ENCODE results near the gene OSBPL1A. TPM values are rescaled to one million over a fixed set of nuclear protein-coding genes. Genes with fewer than 3 reads are reported as not detected.

Gene OSBPL1A
- 10 to 100 TPM in 4 of 6 experiments, 1 to 10 TPM in 2; 4.1 to 14.6 (median 14.0) TPM for total RNA-seq
- long read RNA-seq, partial matches to known transcripts = 1 of 3 reads
- long read RNA-seq, other reads (novel, unspliced or antisense) = 1 of 3 reads

DNA sequence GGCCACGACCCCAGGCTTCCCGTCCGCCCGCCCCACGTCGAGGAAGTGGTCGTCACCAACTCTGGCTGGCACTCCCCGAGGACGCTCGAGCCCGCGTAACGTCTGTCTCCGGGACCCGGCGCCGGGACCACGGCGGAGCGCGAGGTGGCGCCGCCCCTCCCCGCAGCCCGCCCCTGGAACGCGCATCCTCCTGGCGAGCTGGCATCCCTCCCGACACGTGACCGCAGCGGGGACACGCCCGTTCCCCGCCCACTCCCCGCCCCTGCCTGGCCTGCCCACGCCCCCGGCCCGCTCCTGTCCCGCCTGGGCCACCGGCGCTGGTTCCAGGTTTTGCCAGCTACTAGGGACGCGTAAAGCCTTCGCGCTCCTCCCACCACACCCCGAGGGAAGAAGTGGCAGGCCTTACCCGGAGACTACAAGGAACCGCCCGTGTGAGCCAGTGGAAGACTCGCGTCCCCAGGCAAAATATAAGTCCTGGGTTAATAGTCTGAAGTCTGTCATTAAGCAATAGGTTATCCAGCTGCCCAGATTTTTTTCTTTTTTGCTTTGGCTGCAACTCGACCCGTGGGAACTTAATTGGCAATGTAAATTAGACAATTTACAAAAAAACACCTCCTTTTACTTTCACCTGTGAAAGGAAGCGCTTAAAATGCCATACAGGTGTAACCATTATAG lies at the start of gene OSBPL1A:
OSBPL1A (minus strand) TSS at position 131 of the 675 bp plus-strand sequence. CDS start 20,291 bp downstream, outside the sequence.
- peak within 1 kb of the TSS; percentile 52 to 76 (median 62) for H3K27ac ChIP-seq
- 11% methylated on average over 7 of the region's 55 CpGs for WGBS (ENCODE audit: insufficient coverage, low coverage, low lambda C conversion rate, missing lambda C conversion rate)
- peak within 1 kb of the TSS; percentile 68 to 82 (median 73) for H3K4me3 ChIP-seq
- DNase-seq = peak; percentile 96 to 97 (median 96)
- no peaks in the 10 kb centered on the region for H3K36me3 ChIP-seq
- intact Hi-C loops (cut with DNase I) = no loop called here
- no peak for TF ChIP-seq CTCF (IDR thresholded peaks at IDR 0.05)
- TF ChIP-seq POLR2A (IDR thresholded peaks at IDR 0.05) = peak; percentile 77
- no peaks in the 10 kb centered on the region for H3K9me3 ChIP-seq
- peaks cover 0 to 9% (median 0%) of the 10 kb centered on the region in 4 donors for H3K4me1 ChIP-seq
- ATAC-seq = peak; percentile 95 to 97 (median 96)
- H3K27me3 ChIP-seq = no peaks in the 10 kb centered on the region

DNA sequence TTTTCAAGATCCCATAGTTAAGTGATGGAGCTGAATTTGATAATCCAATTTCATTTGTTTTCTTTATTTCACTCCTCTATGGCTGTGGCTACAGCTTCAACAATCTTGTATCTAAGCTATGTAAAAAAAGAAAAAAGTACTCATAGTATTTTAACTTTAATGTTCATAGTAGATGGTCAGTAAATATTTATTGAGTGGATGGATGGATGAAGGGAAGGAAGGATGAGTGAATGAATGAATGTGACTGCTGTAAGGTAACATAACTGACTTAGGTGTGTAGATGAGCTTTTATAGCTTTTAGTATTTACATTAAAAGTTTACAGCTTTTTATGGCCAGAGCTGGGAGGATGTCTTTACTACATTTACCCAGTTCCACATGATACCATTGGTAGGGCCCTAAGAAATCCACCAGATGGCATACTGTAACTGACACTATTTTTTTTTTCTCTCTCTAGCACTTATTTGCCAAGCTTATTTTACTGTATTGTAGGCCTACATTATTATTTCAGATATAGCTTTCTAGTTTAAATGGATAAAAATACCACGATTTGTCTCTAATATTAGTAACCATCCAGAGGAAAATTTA lies 49.4 kb upstream of the OSBPL1A start:
- ATAC-seq (peak in 1 of 4 donors; percentile 24), DNase-seq (no peak)
- Histone ChIP-seq H3K4me3 (no peak overlapping the region), H3K27me3 (no peaks in the 10 kb centered on the region), H3K9me3 (no peaks in the 10 kb centered on the region), H3K27ac (no peak overlapping the region), H3K36me3 (peaks cover 0 to 65% (median 11%) of the 10 kb centered on the region in 4 donors), H3K4me1 (no peaks in the 10 kb centered on the region)
- TF ChIP-seq CTCF (IDR thresholded peaks at IDR 0.05) = peak in 3 of 4 donors; percentile 18 to 29 (median 24)
- no peak for TF ChIP-seq POLR2A (IDR thresholded peaks at IDR 0.05)
- intact Hi-C loops (cut with DNase I) = no loop called here
- WGBS (ENCODE audit: insufficient coverage, low coverage, low lambda C conversion rate, missing lambda C conversion rate) = 85% methylated on average over 1 of the region's 1 CpG

DNA sequence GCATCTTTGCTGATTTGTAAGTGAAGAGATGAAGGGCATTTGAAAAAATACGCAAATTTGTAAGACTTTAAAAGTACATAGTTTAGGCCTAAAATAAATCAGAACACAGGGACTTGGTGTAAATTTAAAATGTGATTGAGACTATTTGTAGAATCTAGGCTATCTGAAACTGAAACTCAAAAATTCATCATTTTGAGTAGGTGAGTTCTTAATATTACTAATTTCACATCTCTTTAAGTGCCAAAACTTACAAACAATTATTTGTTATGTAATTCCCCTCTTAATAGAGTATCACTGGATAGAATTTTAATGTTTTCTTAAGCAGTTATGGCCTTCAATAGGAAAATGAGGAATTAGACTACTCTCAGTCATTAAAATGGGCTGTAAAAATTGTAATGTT lies 48.8 kb upstream of the OSBPL1A start:
- H3K36me3 ChIP-seq = peaks cover 0 to 68% (median 14%) of the 10 kb centered on the region in 4 donors
- intact Hi-C loops (cut with DNase I) = no loop called here

DNA sequence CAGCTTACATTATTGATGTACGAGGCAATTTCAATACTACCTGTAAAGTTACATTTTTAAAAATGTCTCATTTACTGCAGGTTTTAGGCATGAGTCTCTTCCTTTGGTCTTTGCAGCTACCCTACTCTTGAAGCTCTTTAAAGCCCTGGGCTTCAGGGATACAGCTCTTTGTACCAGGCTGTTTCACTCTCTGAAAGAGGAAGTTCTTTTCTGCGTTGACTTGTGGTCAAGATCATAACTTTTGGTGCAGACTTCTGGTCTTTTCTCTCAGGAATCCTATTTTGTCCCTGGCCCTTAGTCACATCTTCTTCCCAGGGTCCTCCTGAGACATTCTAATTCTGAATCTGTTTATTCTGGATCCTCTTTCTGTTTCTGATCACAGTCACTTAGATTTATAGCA lies 46.2 kb upstream of the OSBPL1A start:
- Histone ChIP-seq H3K4me1 (no peaks in the 10 kb centered on the region), H3K27ac (no peak overlapping the region), H3K27me3 (no peaks in the 10 kb centered on the region), H3K4me3 (no peak overlapping the region), H3K36me3 (peaks cover 0 to 51% (median 16%) of the 10 kb centered on the region in 4 donors), H3K9me3 (no peaks in the 10 kb centered on the region)
- no peak for DNase-seq
- ATAC-seq = no peak
- no peak for TF ChIP-seq CTCF (IDR thresholded peaks at IDR 0.05)
- TF ChIP-seq POLR2A (IDR thresholded peaks at IDR 0.05) = no peak
- intact Hi-C loops (cut with DNase I) = no loop called here
- WGBS (ENCODE audit: insufficient coverage, low coverage, low lambda C conversion rate, missing lambda C conversion rate) = 41% methylated on average over 2 of the region's 2 CpGs

More for the DNA sequence above, 48.8 kb upstream of the OSBPL1A start:
- H3K9me3 ChIP-seq = no peaks in the 10 kb centered on the region
- DNase-seq (no peak), ATAC-seq (no peak)
- H3K27ac ChIP-seq = no peak overlapping the region
- 91% methylated on average over 1 of the region's 1 CpG for WGBS (ENCODE audit: insufficient coverage, low coverage, low lambda C conversion rate, missing lambda C conversion rate)
- H3K27me3 ChIP-seq = no peaks in the 10 kb centered on the region
- no peaks in the 10 kb centered on the region for H3K4me1 ChIP-seq
- TF ChIP-seq POLR2A (IDR thresholded peaks at IDR 0.05) (no peak), CTCF (IDR thresholded peaks at IDR 0.05) (no peak)
- no peak overlapping the region for H3K4me3 ChIP-seq

All from right lobe of liver (tissue), 6 donors.